Amygdala (tissue), 56 donors: Measurements from ENCODE around the gene POLR2J.
A peak's percentile ranks its signal among the peaks of the same experiment; 100 is the strongest.
"Not testable (repeated sequence)": the region's sequence is repeated elsewhere in the genome, so short reads cannot be mapped to it uniquely, and the experiment has no call there.

Source experiments
- DNase-seq, 56 donors: peaks; one replicate each; lab custom pipeline; 2025; lab: John Stamatoyannopoulos, UW

POLR2J gene

DNA sequence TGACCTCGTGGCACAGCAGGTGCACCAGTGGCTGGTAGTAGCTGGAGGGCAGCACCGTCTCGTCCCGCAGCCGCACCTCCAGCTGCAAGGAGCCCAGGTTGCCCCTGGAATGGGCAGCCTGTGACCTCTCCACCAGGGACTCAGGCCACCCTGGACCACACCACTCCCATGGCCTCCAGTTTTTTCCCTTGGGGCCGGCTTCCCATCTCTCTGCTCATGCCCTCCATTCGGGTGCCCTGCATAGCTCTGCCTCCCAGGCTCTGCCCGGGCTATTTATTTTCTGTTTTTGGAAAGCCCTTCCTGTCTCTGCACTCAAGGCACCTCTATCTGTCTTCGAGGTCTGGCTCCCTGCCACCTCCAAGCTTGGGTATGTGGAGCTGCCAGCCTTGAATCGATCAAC is 18.1 kb upstream of the POLR2J start:
- not testable (repeated sequence) for DNase-seq

- DNase-seq = not testable (repeated sequence)
These were observed 15.9 kb upstream of the POLR2J start for GRCh38 chr7:102494473-102495149.

DNA sequence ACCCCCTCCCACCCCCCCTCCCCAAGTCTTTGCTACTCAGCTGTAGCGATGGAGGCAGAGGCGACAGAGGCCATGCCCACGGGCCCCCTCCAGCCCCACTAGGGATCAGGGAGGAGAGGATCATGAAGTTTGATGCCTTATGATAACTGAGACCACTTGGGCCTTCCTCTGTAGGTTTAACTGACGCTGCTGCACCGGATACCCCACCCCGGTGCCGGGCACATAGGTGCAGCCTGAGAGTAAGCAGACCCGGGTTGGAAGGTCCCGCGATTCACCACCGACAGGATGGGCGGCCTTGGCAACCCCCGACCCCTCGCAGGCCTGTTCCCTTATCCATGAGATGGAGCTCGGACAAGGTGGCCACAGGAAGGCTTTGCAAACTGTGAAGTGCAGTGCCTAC is 15.3 kb upstream of the POLR2J start:
- DNase-seq = not testable (repeated sequence)

- not testable (repeated sequence) for DNase-seq
These were observed 14.7 kb upstream of the POLR2J start for GRCh38 chr7:102493220-102493935.

- not testable (repeated sequence) for DNase-seq
These were observed 11.9 kb upstream of the POLR2J start for GRCh38 chr7:102490529-102491075.

DNA sequence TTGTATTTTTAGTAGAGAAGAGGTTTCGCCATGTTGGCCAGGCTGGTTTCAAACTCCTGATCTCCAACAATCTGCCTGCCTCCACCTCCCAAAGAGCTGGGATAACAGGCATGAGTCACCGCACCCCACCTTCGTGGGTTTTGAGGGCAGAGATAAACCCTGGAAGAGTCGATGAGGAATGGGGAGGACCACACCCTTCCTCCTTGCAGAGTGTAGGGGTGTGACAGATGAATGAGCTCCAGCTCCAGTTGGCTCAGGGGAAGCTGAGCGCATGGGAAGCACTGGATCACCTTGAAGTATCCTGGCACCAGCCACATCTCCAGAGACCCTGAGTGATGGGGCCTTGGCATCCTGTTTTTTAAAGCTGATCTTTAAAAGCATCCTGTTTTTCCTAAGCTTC is 5.6 kb upstream of the POLR2J start:
- DNase-seq = not testable (repeated sequence)

DNA sequence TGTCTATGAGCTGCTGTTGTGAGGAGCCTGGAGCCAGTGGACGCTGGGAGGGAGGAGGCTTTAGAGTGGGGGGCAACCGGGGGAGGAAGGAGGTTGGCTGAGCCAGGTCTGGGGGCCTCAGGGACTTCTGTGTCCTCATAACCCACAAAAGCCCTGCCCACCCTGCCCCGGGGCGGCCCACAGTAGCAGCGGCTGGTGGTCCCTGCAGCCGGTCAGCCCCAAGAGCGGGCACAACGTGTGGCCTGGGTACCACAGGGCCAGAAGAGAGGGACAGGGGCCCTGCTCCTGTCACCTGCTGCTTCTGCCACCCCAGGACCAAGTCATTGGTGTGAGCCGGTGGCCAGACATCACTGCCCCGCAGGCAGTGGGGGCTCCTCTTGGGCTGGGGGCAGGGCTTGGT is 3.2 kb upstream of the POLR2J start:
- DNase-seq = not testable (repeated sequence)

DNA sequence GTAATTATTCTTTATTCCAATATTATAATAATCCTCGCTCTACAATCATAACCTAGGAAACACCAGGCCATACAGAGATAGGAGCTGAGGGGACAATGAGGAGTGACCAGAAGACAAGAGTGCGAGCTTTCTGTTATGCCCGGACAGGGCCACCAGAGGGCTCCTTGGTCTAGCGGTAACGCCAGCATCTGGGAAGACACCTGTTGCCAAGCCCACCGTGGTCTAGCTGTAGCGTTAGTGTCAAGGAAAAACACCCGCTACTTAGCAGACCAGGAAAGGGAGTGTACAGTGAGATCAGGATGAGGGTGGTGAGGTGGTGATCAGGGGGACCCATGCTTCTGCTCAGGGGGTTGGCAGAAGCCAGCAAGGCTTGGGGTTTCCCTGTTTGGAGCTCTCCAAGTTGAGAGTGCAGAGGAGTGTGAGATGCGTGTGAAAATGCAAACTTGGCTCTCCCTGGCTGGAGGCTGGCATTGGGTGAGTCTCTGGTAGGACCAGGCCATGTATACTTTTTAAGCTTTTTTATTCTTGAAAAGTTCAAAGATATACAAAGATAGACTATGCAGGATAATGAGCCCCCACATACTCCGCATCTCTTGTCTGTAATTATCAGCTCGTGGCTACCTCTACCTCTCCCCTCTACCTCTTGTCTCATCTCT is 1.4 kb upstream of the POLR2J start:
- not testable (repeated sequence) for DNase-seq

DNA sequence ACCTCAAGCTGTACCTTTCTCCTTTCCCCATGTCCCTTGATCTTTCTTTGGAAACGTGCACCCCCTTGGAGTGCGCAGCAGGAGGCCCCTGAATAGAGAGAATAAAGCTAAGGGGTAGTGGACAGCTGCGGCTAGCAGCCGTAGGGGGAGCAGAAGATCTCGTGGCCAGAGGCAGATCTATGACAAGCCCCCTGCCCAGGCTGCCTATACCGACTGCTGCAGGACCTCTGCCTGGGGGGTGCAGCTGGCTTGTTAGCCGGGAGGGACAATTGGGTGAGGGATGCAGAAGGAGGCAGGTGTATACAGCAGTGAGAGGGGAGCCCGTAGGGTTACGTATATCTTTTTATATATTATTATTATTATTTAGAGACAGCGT is 475 bp upstream of the POLR2J start:
- not testable (repeated sequence) for DNase-seq

DNA sequence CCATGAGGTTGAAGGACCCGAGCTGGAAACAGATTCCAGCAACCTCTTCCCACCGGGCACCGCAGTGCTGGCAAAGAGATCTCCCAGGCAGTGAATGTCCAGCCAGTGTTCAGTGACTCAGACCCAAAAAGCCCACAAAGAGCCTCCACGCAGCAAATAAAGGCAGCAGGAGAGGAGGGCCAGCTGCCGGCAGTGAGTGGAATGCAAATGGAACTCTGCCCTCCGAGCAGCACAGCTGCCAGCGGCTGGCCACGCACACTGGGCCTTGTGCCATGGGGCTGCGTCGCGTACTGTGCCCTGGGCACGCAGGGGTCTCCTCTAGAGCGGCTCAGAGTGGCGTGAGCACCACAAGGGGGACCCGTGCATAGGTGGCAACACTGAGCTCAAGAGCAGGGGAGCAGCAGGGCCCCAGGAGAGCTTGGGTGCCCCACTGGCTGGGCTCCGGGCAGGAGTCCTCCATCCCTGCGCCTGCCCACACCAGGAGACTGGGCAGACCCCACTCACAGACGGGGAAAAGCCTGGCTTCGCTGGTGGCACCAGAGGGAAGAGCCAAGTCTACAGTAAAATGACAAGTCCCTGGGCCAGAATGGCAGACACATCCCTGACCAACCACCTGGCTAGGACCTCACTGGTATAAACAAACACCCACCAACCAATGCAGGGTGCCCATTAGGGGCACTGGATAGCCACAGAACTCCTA is 3.8 kb downstream of the POLR2J start:
- DNase-seq = not testable (repeated sequence)

DNA sequence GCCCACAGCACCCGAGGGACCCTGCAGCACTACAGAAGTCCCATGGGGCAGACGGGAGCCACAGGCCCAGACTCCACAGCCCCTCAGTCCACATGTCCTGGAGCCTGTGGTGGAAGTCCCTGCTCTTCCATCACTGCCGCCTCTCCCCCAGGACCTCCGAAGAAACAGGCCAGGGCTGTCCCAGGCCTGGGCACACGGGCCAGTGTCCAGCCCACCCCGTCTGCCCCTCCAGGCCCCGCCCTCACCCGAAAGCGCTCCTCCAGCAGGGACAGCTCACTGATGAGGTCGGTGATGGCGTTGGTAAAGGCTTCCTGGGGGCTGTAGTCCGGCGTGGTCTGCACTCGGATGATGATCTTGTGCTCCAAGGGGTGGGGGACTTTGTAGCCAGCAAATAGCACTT is 4.6 kb downstream of the POLR2J start:
- DNase-seq = not testable (repeated sequence)

- DNase-seq = peak in 14 of 56 donors; percentile 9 to 44 (median 22)
These were observed 5.3 kb downstream of the POLR2J start for GRCh38 chr7:102473271-102473991.

DNA sequence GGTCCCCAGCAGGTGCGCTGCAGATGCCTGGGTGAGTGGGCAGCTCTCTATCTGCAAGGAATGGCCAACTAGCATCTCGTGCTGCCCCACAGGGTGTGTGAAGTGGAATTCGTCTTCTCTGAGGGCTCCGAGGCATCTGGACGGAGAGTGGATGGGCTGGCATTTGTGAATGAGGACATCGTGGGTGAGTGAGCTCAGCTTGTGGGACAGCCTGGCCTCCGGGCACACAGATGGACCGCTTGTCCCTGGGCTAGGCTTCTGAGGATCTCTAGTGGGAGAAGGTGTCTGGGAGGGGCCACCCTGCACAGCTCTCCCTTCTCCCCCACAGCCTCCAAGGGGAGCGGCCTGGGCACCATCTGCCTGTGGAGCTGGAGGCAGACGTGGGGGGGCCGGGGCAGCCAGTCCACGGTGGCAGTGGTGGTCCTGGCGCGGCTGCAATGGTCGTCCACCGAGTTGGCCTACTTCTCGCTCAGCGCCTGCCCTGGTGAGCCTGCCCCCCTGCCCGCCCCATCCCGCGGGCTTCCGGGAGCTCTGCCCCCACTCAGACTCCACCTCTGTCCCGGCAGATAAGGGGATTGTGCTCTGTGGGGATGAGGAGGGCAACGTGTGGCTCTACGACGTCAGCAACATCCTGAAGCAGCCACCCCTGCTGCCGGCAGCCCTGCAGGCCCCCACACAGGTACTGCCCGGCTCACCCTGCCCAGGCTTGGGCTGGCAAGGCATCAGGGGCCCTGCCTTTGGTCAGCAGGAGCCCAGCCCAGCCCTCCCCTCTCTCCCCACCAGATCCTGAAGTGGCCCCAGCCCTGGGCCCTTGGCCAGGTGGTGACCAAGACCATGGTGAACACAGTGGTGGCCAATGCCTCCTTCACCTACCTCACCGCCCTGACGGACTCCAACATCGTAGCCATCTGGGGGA is 6.3 kb downstream of the POLR2J start:
- DNase-seq = no peak

DNA sequence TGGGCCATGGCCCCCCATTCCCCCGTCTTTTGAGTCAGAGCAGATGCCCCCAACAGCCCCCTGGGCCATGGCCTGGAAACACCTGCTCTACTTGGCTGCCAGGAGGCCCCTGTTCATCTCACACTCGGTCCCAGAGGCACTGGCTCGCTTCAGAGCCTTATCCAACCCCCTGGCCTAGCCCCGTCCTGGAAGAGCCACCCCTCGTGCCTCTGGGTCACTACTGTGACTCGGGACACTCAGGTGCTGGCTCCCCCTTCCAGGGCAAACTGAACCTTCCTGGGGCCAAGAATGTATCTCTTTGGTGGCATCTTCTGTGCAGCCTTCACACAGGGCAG is 7.0 kb downstream of the POLR2J start:
- DNase-seq = no peak

- DNase-seq = no peak
These were observed 8.5 kb downstream of the POLR2J start for GRCh38 chr7:102469972-102470825.

- DNase-seq = no peak
These were observed 9.3 kb downstream of the POLR2J start for GRCh38 chr7:102469351-102469971.

DNA sequence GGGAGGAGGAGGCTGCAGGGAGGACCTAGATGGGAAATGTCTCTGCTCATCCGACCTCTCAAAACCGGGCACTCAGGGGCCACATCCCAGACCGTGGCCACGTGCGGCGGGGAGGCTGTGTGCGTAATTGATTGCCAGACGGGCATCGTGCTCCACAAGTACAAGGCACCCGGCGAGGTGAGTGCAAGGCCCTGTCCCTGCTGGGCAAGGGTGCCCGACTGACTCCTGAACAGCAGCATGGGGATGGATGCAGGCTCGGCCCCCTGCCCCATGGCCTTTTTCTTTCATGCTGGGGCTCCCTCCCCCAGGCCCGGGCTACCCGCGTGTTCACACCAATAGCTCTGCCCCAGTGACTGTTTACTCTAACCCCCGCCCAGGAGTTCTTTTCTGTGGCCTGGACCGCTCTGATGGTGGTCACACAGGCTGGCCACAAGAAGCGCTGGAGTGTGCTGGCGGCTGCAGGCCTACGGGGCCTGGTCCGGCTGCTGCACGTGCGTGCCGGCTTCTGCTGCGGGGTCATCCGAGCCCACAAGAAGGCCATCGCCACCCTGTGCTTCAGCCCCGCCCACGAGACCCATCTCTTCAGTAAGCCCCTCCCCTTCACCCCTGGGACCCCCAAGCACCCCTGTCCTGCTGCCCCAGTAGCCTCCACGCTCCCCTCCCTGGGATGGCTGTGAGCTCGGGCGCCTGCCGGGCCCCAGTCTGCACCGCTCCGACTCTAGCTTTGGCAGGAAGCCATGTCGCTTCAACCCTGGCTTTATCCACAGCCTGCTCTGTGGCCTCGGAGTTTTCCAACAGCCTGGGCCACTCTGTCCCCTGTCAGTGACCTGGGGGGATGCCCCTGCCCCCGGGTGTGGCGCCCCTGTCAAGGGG is 10.0 kb downstream of the POLR2J start:
- peak in 1 of 56 donors; percentile 18 for DNase-seq
